Nephron progenitor cell (in vitro differentiated cells): ENCODE results near the gene FAM3C.
A peak's percentile ranks its signal among the peaks of the same experiment; 100 is the strongest.

Source experiments
- DNase-seq: peaks from one replicate; pipeline ENCODE4 v3.0.0; 2021
- H3K27ac Mint-ChIP-seq: 2 replicates; pipeline ENCODE4 v1.8.0; 2021; ENCODE audit warnings: mild to moderate bottlenecking, moderate library complexity, mixed read lengths
- H3K27me3 Mint-ChIP-seq: 2 replicates; pipeline ENCODE4 v1.8.0; 2021; ENCODE audit warnings: mild to moderate bottlenecking, low read depth, mixed read lengths; ENCODE audit not compliant: poor library complexity
- H3K36me3 Mint-ChIP-seq: 2 replicates; pipeline ENCODE4 v1.8.0; 2021; ENCODE audit warnings: low read depth, mixed read lengths
- H3K4me1 Mint-ChIP-seq: 2 replicates; pipeline ENCODE4 v1.8.0; 2021; ENCODE audit warnings: mixed read lengths
- H3K4me3 Mint-ChIP-seq: 2 replicates; pipeline ENCODE4 v1.8.0; 2021; ENCODE audit warnings: mild to moderate bottlenecking, moderate library complexity, mixed read lengths
- H3K9me3 Mint-ChIP-seq: 2 replicates; pipeline ENCODE4 v1.8.0; 2021; ENCODE audit warnings: mild to moderate bottlenecking, moderate library complexity, mixed read lengths
- TF ChIP-seq, protein P1 (sequence below): fragments of 200-600 bp; sonication (generic); IDR thresholded peaks from 2 replicates; pipeline ENCODE4 v1.5.0; 2021; ENCODE audit warnings: antibody characterized with exemption

The FAM3C gene

DNA sequence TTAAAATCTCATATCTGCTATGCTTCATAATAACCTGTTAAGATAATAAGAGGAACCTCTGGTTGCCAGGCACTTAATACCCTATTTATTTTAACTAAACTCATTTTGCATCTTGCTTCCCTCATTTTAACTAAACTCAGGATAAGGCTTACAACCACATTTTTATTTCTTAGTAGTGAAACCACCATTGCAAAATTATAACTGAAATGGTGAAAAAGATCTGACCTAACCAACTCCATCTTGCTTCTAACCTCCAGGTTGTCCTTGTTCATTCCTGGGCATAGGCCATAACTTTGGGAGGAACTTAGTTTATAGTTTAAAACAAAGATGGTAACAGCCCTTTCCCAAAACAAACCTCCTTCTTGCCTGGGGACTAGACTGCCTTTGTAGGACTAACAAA lies 6.0 kb downstream of the FAM3C start:
- DNase-seq = no peak
- Mint-ChIP-seq H3K4me1 (peaks cover 29% of the 10 kb centered on the region), H3K9me3 (peaks cover 8% of the 10 kb centered on the region), H3K27ac (no peak overlapping the region), H3K27me3 (no peaks in the 10 kb centered on the region), H3K4me3 (no peak overlapping the region), H3K36me3 (peaks cover 35% of the 10 kb centered on the region)
- TF ChIP-seq, protein P1, sequence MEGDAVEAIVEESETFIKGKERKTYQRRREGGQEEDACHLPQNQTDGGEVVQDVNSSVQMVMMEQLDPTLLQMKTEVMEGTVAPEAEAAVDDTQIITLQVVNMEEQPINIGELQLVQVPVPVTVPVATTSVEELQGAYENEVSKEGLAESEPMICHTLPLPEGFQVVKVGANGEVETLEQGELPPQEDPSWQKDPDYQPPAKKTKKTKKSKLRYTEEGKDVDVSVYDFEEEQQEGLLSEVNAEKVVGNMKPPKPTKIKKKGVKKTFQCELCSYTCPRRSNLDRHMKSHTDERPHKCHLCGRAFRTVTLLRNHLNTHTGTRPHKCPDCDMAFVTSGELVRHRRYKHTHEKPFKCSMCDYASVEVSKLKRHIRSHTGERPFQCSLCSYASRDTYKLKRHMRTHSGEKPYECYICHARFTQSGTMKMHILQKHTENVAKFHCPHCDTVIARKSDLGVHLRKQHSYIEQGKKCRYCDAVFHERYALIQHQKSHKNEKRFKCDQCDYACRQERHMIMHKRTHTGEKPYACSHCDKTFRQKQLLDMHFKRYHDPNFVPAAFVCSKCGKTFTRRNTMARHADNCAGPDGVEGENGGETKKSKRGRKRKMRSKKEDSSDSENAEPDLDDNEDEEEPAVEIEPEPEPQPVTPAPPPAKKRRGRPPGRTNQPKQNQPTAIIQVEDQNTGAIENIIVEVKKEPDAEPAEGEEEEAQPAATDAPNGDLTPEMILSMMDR = no peak

DNA sequence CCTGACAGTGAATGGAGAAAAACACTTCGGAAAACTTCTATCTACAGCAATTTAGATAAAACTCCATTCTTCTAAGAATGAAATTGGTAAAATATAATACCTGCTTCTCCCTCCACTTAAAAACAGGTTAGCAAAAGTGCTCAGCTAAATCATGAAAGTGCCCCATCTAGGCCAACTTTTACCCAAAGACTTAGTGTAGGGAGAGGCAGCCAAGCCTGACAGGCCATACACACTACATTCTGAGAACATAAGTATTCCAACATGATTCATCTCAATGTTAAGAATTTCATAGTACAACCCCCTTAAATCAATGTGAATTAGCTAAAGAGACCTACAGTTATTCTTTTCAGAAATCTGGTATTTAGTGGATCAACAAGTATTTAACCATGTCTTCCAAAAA lies 7.2 kb downstream of the FAM3C start:
- Mint-ChIP-seq H3K27me3 (no peaks in the 10 kb centered on the region), H3K27ac (no peak overlapping the region), H3K36me3 (peaks cover 30% of the 10 kb centered on the region), H3K4me3 (no peak overlapping the region), H3K4me1 (peaks cover 30% of the 10 kb centered on the region), H3K9me3 (peaks cover 8% of the 10 kb centered on the region)
- TF ChIP-seq, protein P1 = no peak
- DNase-seq = no peak

DNA sequence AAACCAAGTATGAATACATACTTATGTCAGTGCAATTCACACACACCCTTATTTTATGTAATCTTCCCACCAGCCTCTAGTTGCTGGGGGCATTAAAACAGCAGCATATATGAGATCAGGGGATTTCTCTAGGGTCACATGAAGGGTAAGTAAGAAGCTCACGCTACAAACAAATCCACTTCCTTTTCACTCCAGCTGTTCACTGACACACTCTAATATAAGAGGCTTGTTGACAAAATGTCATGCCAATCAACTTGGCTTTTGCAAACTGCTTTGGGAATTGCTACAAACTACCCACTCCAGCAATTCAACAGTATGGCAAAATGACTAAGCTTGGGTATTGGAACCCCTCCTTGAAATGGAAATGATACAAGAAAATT lies 10.3 kb downstream of the FAM3C start:
- H3K27me3 Mint-ChIP-seq = no peaks in the 10 kb centered on the region
- TF ChIP-seq, protein P1 = no peak
- H3K4me3 Mint-ChIP-seq = no peak overlapping the region
- no peaks in the 10 kb centered on the region for H3K9me3 Mint-ChIP-seq
- no peak overlapping the region for H3K27ac Mint-ChIP-seq
- no peak for DNase-seq
- no peaks in the 10 kb centered on the region for H3K36me3 Mint-ChIP-seq
- H3K4me1 Mint-ChIP-seq = peaks cover 26% of the 10 kb centered on the region

DNA sequence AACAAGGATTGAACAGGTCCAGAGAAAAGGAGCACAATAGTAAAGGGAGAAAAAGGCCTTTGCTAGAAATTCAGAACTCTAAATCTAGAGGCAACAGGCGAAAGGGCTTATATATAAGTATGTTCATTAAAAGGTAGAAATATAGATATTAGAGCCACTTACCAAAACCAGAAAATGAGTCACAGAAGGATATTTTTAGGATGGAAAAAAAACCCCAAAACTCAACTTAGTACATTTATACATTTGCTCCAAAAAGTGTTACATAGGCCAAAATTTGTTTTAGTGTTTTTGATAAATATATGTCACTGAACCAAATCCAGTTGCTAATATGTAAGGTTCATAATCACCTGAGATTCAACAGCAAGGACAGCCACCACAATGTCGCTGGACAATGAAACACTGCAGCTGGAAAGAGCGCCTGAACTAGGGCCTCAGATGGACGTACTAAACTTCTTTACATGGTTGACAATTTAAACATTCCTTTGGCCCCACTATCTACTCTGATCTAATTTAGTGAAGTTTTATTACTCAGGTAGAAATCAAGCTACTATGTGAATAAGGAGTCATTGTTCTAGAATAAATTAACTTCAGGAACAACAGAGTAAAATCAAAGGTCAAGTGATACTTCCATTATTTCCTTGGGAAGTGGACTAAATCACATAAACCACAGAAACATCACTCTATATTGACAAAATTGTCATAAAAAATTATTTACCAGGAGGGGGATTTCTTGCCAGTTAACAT lies 10.9 kb downstream of the FAM3C start:
- H3K9me3 Mint-ChIP-seq = no peaks in the 10 kb centered on the region
- DNase-seq = no peak
- TF ChIP-seq, protein P1 = no peak
- peaks cover 26% of the 10 kb centered on the region for H3K4me1 Mint-ChIP-seq
- no peak overlapping the region for H3K4me3 Mint-ChIP-seq
- H3K27me3 Mint-ChIP-seq = no peaks in the 10 kb centered on the region
- H3K27ac Mint-ChIP-seq = peak overlapping the region; percentile 23
- no peaks in the 10 kb centered on the region for H3K36me3 Mint-ChIP-seq

DNA sequence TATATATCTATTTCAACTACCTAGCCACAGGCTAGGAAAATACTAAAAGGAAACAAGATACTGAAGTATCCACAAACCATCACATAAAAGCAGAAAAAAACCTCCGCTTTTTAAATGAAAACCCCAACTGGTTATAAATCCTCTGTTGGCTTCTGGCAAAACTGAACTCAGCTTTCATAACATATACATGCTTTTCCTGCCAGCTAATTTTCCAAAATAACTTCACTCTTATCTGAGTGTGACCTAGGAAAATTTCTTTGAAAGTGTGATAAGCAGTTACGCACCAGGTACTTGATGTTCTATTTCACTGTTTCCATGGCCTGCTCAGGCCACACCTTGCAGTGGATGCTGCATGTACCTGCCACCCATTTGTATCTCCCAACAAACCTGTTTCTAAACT lies 11.8 kb downstream of the FAM3C start:
- no peak overlapping the region for H3K27ac Mint-ChIP-seq
- peaks cover 26% of the 10 kb centered on the region for H3K4me1 Mint-ChIP-seq
- no peak for DNase-seq
- TF ChIP-seq, protein P1 = no peak
- no peak overlapping the region for H3K4me3 Mint-ChIP-seq
- H3K27me3 Mint-ChIP-seq = no peaks in the 10 kb centered on the region
- H3K36me3 Mint-ChIP-seq = no peaks in the 10 kb centered on the region
- H3K9me3 Mint-ChIP-seq = no peaks in the 10 kb centered on the region

DNA sequence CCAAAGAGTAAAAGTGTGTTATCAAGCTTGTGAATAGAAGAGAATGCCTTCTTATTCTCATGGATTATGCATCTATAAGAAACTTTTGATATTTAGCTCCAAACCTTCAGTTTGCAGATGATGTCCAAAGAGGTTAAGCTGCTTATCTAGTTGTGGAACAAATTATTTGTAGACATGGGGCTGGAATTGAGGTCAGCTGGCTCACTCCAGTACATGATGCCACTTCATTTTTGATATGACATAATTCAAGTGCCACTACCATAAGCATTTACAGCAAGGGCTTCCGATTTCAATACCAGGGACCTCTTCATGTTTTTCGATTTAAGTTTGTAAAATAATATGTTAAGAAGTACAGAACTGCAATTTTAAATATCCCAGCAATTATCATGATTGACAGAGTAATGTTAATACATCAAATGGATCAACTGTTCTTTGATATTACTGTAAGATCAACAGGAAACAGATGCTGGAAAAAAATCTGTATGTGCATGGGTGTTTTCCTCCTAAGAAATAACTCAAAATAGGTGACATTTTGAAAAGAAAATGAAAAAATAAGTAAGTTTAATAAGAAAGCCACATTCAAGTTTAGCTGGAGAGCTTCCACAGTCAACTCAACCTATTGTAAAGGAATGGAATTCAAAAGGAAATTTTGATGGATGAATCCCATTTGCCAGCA lies 12.7 kb downstream of the FAM3C start:
- TF ChIP-seq, protein P1 = no peak
- no peak overlapping the region for H3K4me3 Mint-ChIP-seq
- DNase-seq = no peak
- no peaks in the 10 kb centered on the region for H3K27me3 Mint-ChIP-seq
- no peaks in the 10 kb centered on the region for H3K9me3 Mint-ChIP-seq
- H3K27ac Mint-ChIP-seq = no peak overlapping the region
- H3K4me1 Mint-ChIP-seq = peaks cover 21% of the 10 kb centered on the region
- no peaks in the 10 kb centered on the region for H3K36me3 Mint-ChIP-seq
